Measurements from ENCODE around the gene FDX2. TPM values are rescaled to one million over a fixed set of nuclear protein-coding genes. Genes with fewer than 3 reads are reported as not detected.

FDX2 gene
- total RNA-seq, 1 experiment from 2014 or later, result 25.5 TPM

GRCh38 chr19:10290876-10291553 lies 24.8 kb downstream of the FDX2 start:
- peak overlapping the region; percentile 53 to 79 for H3K4me3 ChIP-seq (ENCODE audit: low read depth in 2 of 2, low read length in 2 of 2)
- DNase-seq (ENCODE audit: low read depth, low spot score) (no peak), ATAC-seq (peak; percentile 57)
- TF ChIP-seq REST (IDR thresholded peaks at IDR 0.05; ENCODE audit: insufficient read depth in 1 of 2, low read depth in 2 of 2, low read length in 1 of 2) (no peak), CTCF (IDR thresholded peaks at IDR 0.05) (no peak), POLR2AphosphoS5 (IDR thresholded peaks at IDR 0.05; ENCODE audit: low read depth, low read length) (no peak; the same call in 1 of the 2 replicates), TCF7L2 (IDR thresholded peaks at IDR 0.05; ENCODE audit: low read depth, low read length) (no peak), SIN3A (IDR thresholded peaks at IDR 0.05; ENCODE audit: borderline replicate concordance, insufficient read depth, low read depth, low read length) (0 out of 2 replicates have a peak, but pooled peaks have one; percentile 27)
- H3K9me3 ChIP-seq (ENCODE audit: control insufficient read depth, insufficient read depth, low read depth, low read length), result no peaks in the 10 kb centered on the region
- no TSS peak for BruUV-seq (replicated peaks)
- intact Hi-C loops (cut with micrococcal nuclease; ENCODE audit: unreplicated experiment) (no loop called here), in situ Hi-C loops (cut with HindIII; ENCODE audit: low pct_unique_long_range_greater_than_20kb, low sequenced_read_pairs) (no loop called here)
- H3K27ac ChIP-seq (ENCODE audit: low read length), result peak overlapping the region; percentile 79
- ChIA-PET POLR2A (interaction anchor here (0.6 to 2.6 kb wide), 3 partner anchors 20 to 88 kb away, joined by 3 to 11 read pairs (median 4); partner anchors contain the start of gene ICAM1), CTCF (interaction anchor here (0.7 kb wide), 1 partner anchor 686 kb away, joined by 5 read pairs; no protein-coding TSS in a partner anchor)
- H3K4me1 ChIP-seq (ENCODE audit: control insufficient read depth, insufficient read depth, low read length), result peaks cover 11% of the 10 kb centered on the region; the same call in 1 of the 2 replicates
- H3K36me3 ChIP-seq (ENCODE audit: control insufficient read depth, insufficient read depth, low read length), result no peaks in the 10 kb centered on the region
- no peaks in the 10 kb centered on the region for H3K27me3 ChIP-seq (ENCODE audit: control insufficient read depth, insufficient read depth, low read length)

- no peak for TF ChIP-seq POLR2AphosphoS5 (IDR thresholded peaks at IDR 0.05; ENCODE audit: low read depth, low read length)
- no peak for TF ChIP-seq TCF7L2 (IDR thresholded peaks at IDR 0.05; ENCODE audit: low read depth, low read length)
- TF ChIP-seq CTCF (IDR thresholded peaks at IDR 0.05), result no peak
- TF ChIP-seq SIN3A (IDR thresholded peaks at IDR 0.05; ENCODE audit: borderline replicate concordance, insufficient read depth, low read depth, low read length), result no peak
- no peak for TF ChIP-seq REST (IDR thresholded peaks at IDR 0.05; ENCODE audit: insufficient read depth in 1 of 2, low read depth in 2 of 2, low read length in 1 of 2)
- ChIA-PET POLR2A (interaction anchor here (0.6 to 2.6 kb wide), 3 partner anchors 19 to 99 kb away, joined by 3 to 11 read pairs (median 6); partner anchors contain the start of gene ICAM1), CTCF (interaction anchor here (0.9 kb wide), 1 partner anchor 31 kb away, joined by 6 read pairs; no protein-coding TSS in a partner anchor)
- Histone ChIP-seq H3K27ac (ENCODE audit: low read length) (peak overlapping the region; percentile 79), H3K4me1 (ENCODE audit: control insufficient read depth, insufficient read depth, low read length) (peaks cover 14% of the 10 kb centered on the region; the same call in 1 of the 2 replicates), H3K9me3 (ENCODE audit: control insufficient read depth, insufficient read depth, low read depth, low read length) (no peaks in the 10 kb centered on the region), H3K4me3 (ENCODE audit: low read depth in 2 of 2, low read length in 2 of 2) (peak overlapping the region; percentile 53 to 79), H3K36me3 (ENCODE audit: control insufficient read depth, insufficient read depth, low read length) (no peaks in the 10 kb centered on the region), H3K27me3 (ENCODE audit: control insufficient read depth, insufficient read depth, low read length) (no peaks in the 10 kb centered on the region)
- in situ Hi-C loops (cut with HindIII; ENCODE audit: low pct_unique_long_range_greater_than_20kb, low sequenced_read_pairs), result no loop called here
- TSS peak; percentile 76 for BruUV-seq (replicated peaks)
- ATAC-seq (no peak), DNase-seq (ENCODE audit: low read depth, low spot score) (no peak)
- intact Hi-C loops (cut with micrococcal nuclease; ENCODE audit: unreplicated experiment), result no loop called here
Measured at GRCh38 chr19:10290357-10290875, 25.4 kb downstream of the FDX2 start.

Data from Panc1 (cell line).